ENCODE data around the gene MANSC1. TPM values are rescaled to one million over a fixed set of nuclear protein-coding genes. Genes with fewer than 3 reads are reported as not detected.

The MANSC1 gene
- 10 to 100 TPM in 2 of 4 donors, 1 to 10 TPM in 2; 5.4 to 39.4 (median 15.1) TPM for polyA plus RNA-seq
- long read RNA-seq, donor 1, full-length matches to known transcripts = 23 of 37 reads
- long read RNA-seq, donor 1, partial matches to known transcripts = 14 of 37 reads
- long read RNA-seq, donor 1, other reads (novel, unspliced or antisense) = 0 of 37 reads
- long read RNA-seq, donor 2, full-length matches to known transcripts = 10 of 10 reads
- long read RNA-seq, donor 2, partial matches to known transcripts = 0 of 10 reads
- long read RNA-seq, donor 2, other reads (novel, unspliced or antisense) = 0 of 10 reads
- long read RNA-seq, donor 3, full-length matches to known transcripts = 8 of 8 reads
- long read RNA-seq, donor 3, partial matches to known transcripts = 0 of 8 reads
- long read RNA-seq, donor 3, other reads (novel, unspliced or antisense) = 0 of 8 reads
- long read RNA-seq, donor 4 = 0 reads
- long read RNA-seq, donor 5, full-length matches to known transcripts = 3 of 3 reads
- long read RNA-seq, donor 5, partial matches to known transcripts = 0 of 3 reads
- long read RNA-seq, donor 5, other reads (novel, unspliced or antisense) = 0 of 3 reads
- long read RNA-seq, donor 6, full-length matches to known transcripts = 6 of 6 reads
- long read RNA-seq, donor 6, partial matches to known transcripts = 0 of 6 reads
- long read RNA-seq, donor 6, other reads (novel, unspliced or antisense) = 0 of 6 reads
- long read RNA-seq, donor 7 = 0 reads
- long read RNA-seq, donor 8, full-length matches to known transcripts = 1 of 1 reads
- long read RNA-seq, donor 8, partial matches to known transcripts = 0 of 1 reads
- long read RNA-seq, donor 8, other reads (novel, unspliced or antisense) = 0 of 1 reads
- long read RNA-seq, donor 9, full-length matches to known transcripts = 1 of 1 reads
- long read RNA-seq, donor 9, partial matches to known transcripts = 0 of 1 reads
- long read RNA-seq, donor 9, other reads (novel, unspliced or antisense) = 0 of 1 reads
- long read RNA-seq, donor 10, full-length matches to known transcripts = 15 of 25 reads
- long read RNA-seq, donor 10, partial matches to known transcripts = 10 of 25 reads
- long read RNA-seq, donor 10, other reads (novel, unspliced or antisense) = 0 of 25 reads

GRCh38 chr12:12349711-12350665, at the start of gene MANSC1:
TSS of gene MANSC1 (minus strand) at chr12:12350242. CDS start at chr12:12343314, 6,928 bp downstream.
- H3K27ac ChIP-seq (ENCODE audit: low read depth in 1 of 3, low read length in 2 of 3) = peak within 1 kb of the TSS; percentile 80 to 94 (median 88)
- DNase-seq (peak; percentile 77 to 87), FAIRE-seq (no peak)
- peaks cover 0 to 24% (median 0%) of the 10 kb centered on the region in 3 donors for H3K4me1 ChIP-seq (ENCODE audit: control insufficient read depth in 3 of 3, insufficient read depth in 2 of 3, low read depth in 1 of 3, low read length in 2 of 3)
- H3K9me3 ChIP-seq (ENCODE audit: control insufficient read depth in 2 of 2, insufficient read depth in 1 of 2, low read depth in 1 of 2, low read length in 1 of 2) = no peaks in the 10 kb centered on the region
- peak within 1 kb of the TSS; percentile 67 to 93 (median 74) for H3K4me3 ChIP-seq (ENCODE audit: low read depth in 1 of 3, low read length in 3 of 3)
- H3K27me3 ChIP-seq (ENCODE audit: control insufficient read depth in 3 of 3, insufficient read depth in 3 of 3, low read length in 3 of 3) = no peaks in the 10 kb centered on the region
- 1% methylated on average over 62 to 68 of the region's 68 CpGs for WGBS, 3 donors
- peaks cover 0 to 6% (median 0%) of the 10 kb centered on the region in 3 donors for H3K36me3 ChIP-seq (ENCODE audit: control insufficient read depth in 3 of 3, insufficient read depth in 2 of 3, low read depth in 1 of 3, low read length in 3 of 3)

DNA sequence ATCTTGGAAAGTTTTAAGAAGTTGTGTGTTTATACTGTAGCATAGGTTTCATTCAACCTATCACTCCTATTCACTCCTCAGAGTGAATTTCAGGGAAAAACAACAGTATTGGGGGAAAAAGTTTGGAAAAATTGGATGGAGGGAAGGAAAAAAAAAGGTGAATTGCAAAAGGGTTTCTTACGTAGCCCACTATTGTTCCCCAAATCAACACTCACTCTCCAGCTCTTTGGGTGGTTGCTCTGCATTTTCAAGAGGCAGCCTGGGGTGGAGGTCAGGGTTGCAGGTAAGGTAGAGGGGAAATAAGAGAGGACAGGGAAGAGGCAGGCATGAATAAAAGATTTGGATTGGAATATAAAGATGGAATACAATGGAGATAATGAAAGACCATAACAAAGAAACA, 49.1 kb upstream of the MANSC1 start:
- Histone ChIP-seq H3K4me1 (ENCODE audit: control insufficient read depth in 3 of 3, insufficient read depth in 2 of 3, low read depth in 1 of 3, low read length in 2 of 3) (peaks cover 0 to 14% (median 4%) of the 10 kb centered on the region in 3 donors), H3K4me3 (ENCODE audit: low read depth in 1 of 3, low read length in 3 of 3) (no peak overlapping the region), H3K27ac (ENCODE audit: low read depth in 1 of 3, low read length in 2 of 3) (no peak overlapping the region), H3K36me3 (ENCODE audit: control insufficient read depth in 3 of 3, insufficient read depth in 2 of 3, low read depth in 1 of 3, low read length in 3 of 3) (peaks cover 0 to 3% (median 0%) of the 10 kb centered on the region in 3 donors), H3K27me3 (ENCODE audit: control insufficient read depth in 3 of 3, insufficient read depth in 3 of 3, low read length in 3 of 3) (no peaks in the 10 kb centered on the region), H3K9me3 (ENCODE audit: control insufficient read depth in 2 of 2, insufficient read depth in 1 of 2, low read depth in 1 of 2, low read length in 1 of 2) (no peaks in the 10 kb centered on the region)
- WGBS, 3 donors = 88 to 96% (median 91%) methylated on average over 1 of the region's 1 CpG
- no peak for DNase-seq
- no peak for FAIRE-seq

- Histone ChIP-seq H3K27me3 (ENCODE audit: control insufficient read depth in 3 of 3, insufficient read depth in 3 of 3, low read length in 3 of 3) (no peaks in the 10 kb centered on the region), H3K4me3 (ENCODE audit: low read depth in 1 of 3, low read length in 3 of 3) (no peak overlapping the region), H3K36me3 (ENCODE audit: control insufficient read depth in 3 of 3, insufficient read depth in 2 of 3, low read depth in 1 of 3, low read length in 3 of 3) (peaks cover 0 to 3% (median 0%) of the 10 kb centered on the region in 3 donors), H3K4me1 (ENCODE audit: control insufficient read depth in 3 of 3, insufficient read depth in 2 of 3, low read depth in 1 of 3, low read length in 2 of 3) (peaks cover 0 to 11% (median 3%) of the 10 kb centered on the region in 3 donors), H3K27ac (ENCODE audit: low read depth in 1 of 3, low read length in 2 of 3) (peak overlapping the region in 2 of 3 donors; percentile 3 to 50), H3K9me3 (ENCODE audit: control insufficient read depth in 2 of 2, insufficient read depth in 1 of 2, low read depth in 1 of 2, low read length in 1 of 2) (no peaks in the 10 kb centered on the region)
- FAIRE-seq (no peak), DNase-seq (no peak)
- WGBS, 3 donors = 63 to 75% (median 73%) methylated on average over 7 of the region's 7 CpGs
Observed at GRCh38 chr12:12398026-12398859, 48.2 kb upstream of the MANSC1 start.

GRCh38 chr12:12397184-12397583, 47.1 kb upstream of the MANSC1 start:
- DNase-seq = no peak
- Histone ChIP-seq H3K27ac (ENCODE audit: low read depth in 1 of 3, low read length in 2 of 3) (no peak overlapping the region), H3K27me3 (ENCODE audit: control insufficient read depth in 3 of 3, insufficient read depth in 3 of 3, low read length in 3 of 3) (no peaks in the 10 kb centered on the region), H3K36me3 (ENCODE audit: control insufficient read depth in 3 of 3, insufficient read depth in 2 of 3, low read depth in 1 of 3, low read length in 3 of 3) (peaks cover 0 to 3% (median 0%) of the 10 kb centered on the region in 3 donors), H3K4me1 (ENCODE audit: control insufficient read depth in 3 of 3, insufficient read depth in 2 of 3, low read depth in 1 of 3, low read length in 2 of 3) (peaks cover 0 to 2% (median 0%) of the 10 kb centered on the region in 3 donors), H3K4me3 (ENCODE audit: low read depth in 1 of 3, low read length in 3 of 3) (no peak overlapping the region), H3K9me3 (ENCODE audit: control insufficient read depth in 2 of 2, insufficient read depth in 1 of 2, low read depth in 1 of 2, low read length in 1 of 2) (no peaks in the 10 kb centered on the region)
- WGBS, 3 donors = 96 to 98% (median 97%) methylated on average over 5 of the region's 5 CpGs
- no peak for FAIRE-seq

GRCh38 chr12:12396694-12397093, 46.7 kb upstream of the MANSC1 start:
- H3K27ac ChIP-seq (ENCODE audit: low read depth in 1 of 3, low read length in 2 of 3) = no peak overlapping the region
- WGBS, 3 donors = 95 to 97% (median 96%) methylated on average over 4 of the region's 4 CpGs
- FAIRE-seq = no peak

GRCh38 chr12:12393171-12393570, 43.1 kb upstream of the MANSC1 start:
- H3K4me3 ChIP-seq (ENCODE audit: low read depth in 1 of 3, low read length in 3 of 3) = no peak overlapping the region
- FAIRE-seq = no peak
- H3K36me3 ChIP-seq (ENCODE audit: control insufficient read depth in 3 of 3, insufficient read depth in 2 of 3, low read depth in 1 of 3, low read length in 3 of 3) = peaks cover 0 to 3% (median 0%) of the 10 kb centered on the region in 3 donors
- no peaks in the 10 kb centered on the region for H3K27me3 ChIP-seq (ENCODE audit: control insufficient read depth in 3 of 3, insufficient read depth in 3 of 3, low read length in 3 of 3)
- H3K9me3 ChIP-seq (ENCODE audit: control insufficient read depth in 2 of 2, insufficient read depth in 1 of 2, low read depth in 1 of 2, low read length in 1 of 2) = no peaks in the 10 kb centered on the region
- H3K27ac ChIP-seq (ENCODE audit: low read depth in 1 of 3, low read length in 2 of 3) = no peak overlapping the region
- no peak for DNase-seq
- WGBS, 3 donors = 51 to 76% (median 58%) methylated on average over 2 of the region's 2 CpGs
- H3K4me1 ChIP-seq (ENCODE audit: control insufficient read depth in 3 of 3, insufficient read depth in 2 of 3, low read depth in 1 of 3, low read length in 2 of 3) = no peaks in the 10 kb centered on the region

More at GRCh38 chr12:12396694-12397093, 46.7 kb upstream of the MANSC1 start:
- no peaks in the 10 kb centered on the region for H3K9me3 ChIP-seq (ENCODE audit: control insufficient read depth in 2 of 2, insufficient read depth in 1 of 2, low read depth in 1 of 2, low read length in 1 of 2)
- no peak overlapping the region for H3K4me3 ChIP-seq (ENCODE audit: low read depth in 1 of 3, low read length in 3 of 3)
- H3K36me3 ChIP-seq (ENCODE audit: control insufficient read depth in 3 of 3, insufficient read depth in 2 of 3, low read depth in 1 of 3, low read length in 3 of 3) = peaks cover 0 to 3% (median 0%) of the 10 kb centered on the region in 3 donors
- no peaks in the 10 kb centered on the region for H3K4me1 ChIP-seq (ENCODE audit: control insufficient read depth in 3 of 3, insufficient read depth in 2 of 3, low read depth in 1 of 3, low read length in 2 of 3)
- H3K27me3 ChIP-seq (ENCODE audit: control insufficient read depth in 3 of 3, insufficient read depth in 3 of 3, low read length in 3 of 3) = no peaks in the 10 kb centered on the region
- DNase-seq = no peak

DNA sequence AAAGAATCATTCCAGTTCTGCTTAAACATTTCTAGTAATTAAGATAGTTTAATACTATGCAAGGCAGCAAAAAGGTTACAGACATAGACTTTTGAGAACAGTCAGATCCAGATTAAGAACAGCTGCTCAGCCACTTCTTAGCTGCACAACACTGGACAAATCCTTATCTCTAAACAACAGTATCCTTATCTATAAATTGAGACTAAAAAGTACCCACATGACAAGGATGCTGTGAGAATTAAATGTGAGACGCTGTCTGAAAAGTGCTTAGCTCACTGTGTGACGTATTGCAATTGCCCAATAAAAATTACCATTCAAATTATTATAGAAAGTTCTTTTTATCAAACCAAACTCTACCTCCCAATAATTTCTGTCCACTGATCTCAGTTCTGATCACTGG, 42.4 kb upstream of the MANSC1 start:
- FAIRE-seq (no peak), DNase-seq (no peak)
- Histone ChIP-seq H3K36me3 (ENCODE audit: control insufficient read depth in 3 of 3, insufficient read depth in 2 of 3, low read depth in 1 of 3, low read length in 3 of 3) (peaks cover 0 to 3% (median 0%) of the 10 kb centered on the region in 3 donors), H3K4me3 (ENCODE audit: low read depth in 1 of 3, low read length in 3 of 3) (no peak overlapping the region), H3K27ac (ENCODE audit: low read depth in 1 of 3, low read length in 2 of 3) (no peak overlapping the region), H3K4me1 (ENCODE audit: control insufficient read depth in 3 of 3, insufficient read depth in 2 of 3, low read depth in 1 of 3, low read length in 2 of 3) (no peaks in the 10 kb centered on the region), H3K9me3 (ENCODE audit: control insufficient read depth in 2 of 2, insufficient read depth in 1 of 2, low read depth in 1 of 2, low read length in 1 of 2) (no peaks in the 10 kb centered on the region), H3K27me3 (ENCODE audit: control insufficient read depth in 3 of 3, insufficient read depth in 3 of 3, low read length in 3 of 3) (no peaks in the 10 kb centered on the region)
- 24 to 62% (median 49%) methylated on average over 2 of the region's 2 CpGs for WGBS, 3 donors

Data from small intestine (tissue), 16 donors.